Epithelial cell of prostate (primary cell): Measurements from ENCODE around the gene VAT1L.

Experiments used
- DNase-seq: peaks from one replicate; pipeline ENCODE4 v3.0.0-alpha.2; 2011; ENCODE audit warnings: low read depth, low spot score
- H3K27ac ChIP-seq: fragments of 450-650 bp; 2 replicates; pipeline ENCODE4 v1.5.1; 2017; ENCODE audit warnings: mild to moderate bottlenecking

The VAT1L gene

GRCh38 chr16:77827032-77827431 is 38.7 kb downstream of the VAT1L start:
- DNase-seq, result no peak
- H3K27ac ChIP-seq, result no peak overlapping the region

DNA sequence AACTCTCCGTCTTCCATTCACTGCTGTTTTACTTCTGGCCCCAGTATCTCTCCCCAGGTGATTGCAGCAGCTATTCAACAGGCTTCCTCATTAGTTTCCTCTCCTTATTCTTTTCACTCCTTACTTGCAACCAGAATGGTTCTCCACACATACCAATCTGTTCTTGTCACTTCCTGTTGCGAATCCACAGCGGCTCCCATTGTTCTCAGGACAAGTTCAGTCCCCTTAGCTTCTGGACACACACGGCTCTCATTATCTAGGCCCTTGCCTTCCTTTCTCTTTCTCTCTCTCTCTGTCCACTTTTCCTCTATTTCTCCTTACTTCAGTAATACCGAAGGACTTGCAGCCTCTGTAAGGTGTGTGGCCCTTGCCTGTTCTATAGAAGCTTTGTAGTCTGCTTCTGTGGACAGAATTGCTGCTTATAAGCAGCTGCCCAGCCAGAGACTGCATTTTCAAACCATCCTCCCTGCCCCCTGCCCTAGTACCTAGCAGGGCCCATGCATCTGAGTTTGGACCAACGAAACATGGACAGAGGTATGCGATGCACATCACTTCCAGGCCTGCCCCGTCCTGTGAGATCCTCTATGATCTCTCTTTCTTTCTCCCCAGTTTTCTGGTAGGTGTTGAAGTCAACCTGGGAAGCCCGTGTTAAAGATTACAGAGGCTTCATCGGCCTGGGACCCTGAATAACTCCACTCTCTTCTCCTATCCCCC is 45.7 kb downstream of the VAT1L start:
- peak; percentile 20 for DNase-seq
- H3K27ac ChIP-seq, result peak overlapping the region; percentile 81

DNA sequence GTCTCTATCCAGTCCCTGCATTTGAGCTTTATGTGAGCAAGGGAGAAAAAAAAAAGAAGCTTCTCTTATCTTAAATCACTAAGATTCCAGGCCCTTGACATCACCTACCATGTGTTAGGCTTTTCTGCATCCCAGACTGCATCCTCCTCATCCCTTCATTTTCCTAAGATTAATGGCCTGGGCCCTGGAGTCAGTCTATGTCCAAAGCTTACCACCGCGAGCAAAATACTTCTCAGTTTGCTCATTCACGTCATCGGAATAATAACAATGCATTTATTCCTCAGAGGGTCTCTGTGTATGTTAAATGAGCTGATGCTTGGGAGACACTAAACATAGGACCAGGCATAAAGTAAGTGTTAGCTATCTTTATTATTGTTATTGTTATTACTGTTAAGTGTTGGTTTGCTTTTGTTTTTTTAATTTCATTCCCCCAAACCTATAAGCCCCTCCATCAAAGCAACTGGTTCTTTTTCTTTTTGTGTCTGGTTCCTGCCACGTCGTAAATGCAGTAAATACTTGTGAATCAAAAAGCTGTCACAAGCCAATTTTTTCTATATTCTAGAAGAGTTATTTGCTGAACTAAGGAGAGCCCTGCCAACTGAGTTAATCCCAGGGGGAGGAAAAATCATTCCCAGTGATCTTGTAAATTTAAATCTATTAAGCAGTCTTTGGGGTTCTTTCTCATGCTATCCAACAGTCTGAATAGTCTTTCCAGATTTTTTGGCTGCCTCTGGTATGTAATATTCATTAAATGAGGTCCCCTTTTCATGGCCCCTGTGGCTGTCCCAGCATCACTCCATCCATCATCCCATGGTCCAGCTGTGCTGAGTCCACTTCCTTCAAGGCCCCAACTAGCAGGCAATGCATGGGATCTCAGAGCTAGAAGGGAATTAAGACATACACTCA is 46.5 kb downstream of the VAT1L start:
- no peak for DNase-seq
- H3K27ac ChIP-seq, result peak overlapping the region; percentile 81

DNA sequence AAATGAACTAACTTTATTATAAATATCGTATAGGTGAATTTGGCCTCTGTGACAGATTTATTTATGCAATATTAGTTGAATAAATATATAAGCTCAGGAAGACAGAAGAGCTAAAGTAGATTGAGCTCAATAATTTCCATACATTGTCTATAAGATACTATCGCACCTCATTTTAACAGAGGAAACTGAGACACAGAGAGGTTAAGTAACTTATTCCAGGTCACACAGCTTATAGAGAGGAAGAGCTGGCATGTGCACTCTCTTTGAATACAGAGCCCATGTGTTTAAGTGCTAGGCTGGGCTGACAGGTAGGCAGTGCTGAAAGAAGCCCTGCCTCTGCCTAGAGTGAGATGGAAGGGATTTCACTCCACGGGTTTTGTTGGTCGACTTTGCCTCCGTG is 48.4 kb downstream of the VAT1L start:
- no peak for DNase-seq
- H3K27ac ChIP-seq, result no peak overlapping the region

GRCh38 chr16:77838597-77839255 is 50.4 kb downstream of the VAT1L start:
- DNase-seq, result no peak
- H3K27ac ChIP-seq, result no peak overlapping the region

DNA sequence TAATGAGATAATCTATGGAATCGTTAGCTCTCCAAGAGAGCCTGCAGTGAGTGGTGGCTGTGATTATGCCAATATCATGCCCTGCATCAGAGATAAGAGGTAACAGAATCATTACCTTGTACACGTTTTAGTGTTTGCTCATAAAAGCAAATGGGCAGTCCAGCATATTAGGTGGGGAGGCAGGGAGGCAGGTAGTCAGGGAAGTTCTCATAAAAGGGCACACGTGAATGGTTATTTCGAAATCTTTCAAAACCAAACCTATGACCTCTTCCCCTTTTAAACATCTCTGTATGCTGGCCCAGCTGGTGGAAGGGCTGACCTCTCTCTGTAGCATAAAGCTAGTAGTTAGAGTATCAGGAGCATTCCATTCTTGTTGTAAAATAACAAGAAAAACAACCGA is 51.7 kb downstream of the VAT1L start:
- no peak overlapping the region for H3K27ac ChIP-seq
- DNase-seq, result no peak

DNA sequence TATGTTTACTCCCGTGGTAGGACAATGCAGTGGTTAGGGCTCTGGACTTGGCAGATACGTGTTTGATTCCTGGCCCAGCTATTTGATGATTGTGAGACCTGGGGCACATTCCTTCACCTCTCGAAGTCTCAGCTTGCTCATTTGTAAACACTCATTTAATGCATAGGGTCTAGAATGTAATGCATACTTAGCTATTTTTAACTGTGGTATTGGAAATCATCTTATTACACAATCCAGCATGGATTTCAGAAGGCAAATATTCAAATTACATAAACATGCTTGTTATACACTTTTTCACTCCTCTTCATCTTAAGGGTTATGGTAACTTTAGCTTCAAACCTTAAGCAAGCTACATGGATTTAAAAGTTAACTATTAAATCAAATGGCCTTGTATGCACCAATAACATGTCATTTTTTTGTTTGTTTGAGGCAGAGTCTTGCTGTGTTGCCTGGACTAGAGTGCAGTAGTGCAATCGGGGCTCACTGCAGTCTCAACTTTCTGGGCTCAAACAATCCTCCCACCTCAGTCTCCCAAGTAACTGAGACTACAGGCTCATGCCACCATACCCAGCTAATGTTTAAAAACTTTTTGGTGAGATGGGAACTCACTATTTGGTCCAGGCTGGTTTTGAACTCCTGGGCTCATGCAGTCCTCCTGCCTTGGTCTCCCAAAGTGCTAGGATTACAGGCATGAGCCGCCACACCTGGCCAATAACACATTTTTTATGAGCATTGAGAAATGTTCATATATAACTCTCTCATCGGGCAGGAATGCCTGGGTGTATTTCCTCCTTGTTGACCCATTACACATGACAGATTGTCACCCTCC is 52.5 kb downstream of the VAT1L start:
- H3K27ac ChIP-seq, result no peak overlapping the region
- no peak for DNase-seq

GRCh38 chr16:77841502-77841763 is 53.1 kb downstream of the VAT1L start:
- no peak for DNase-seq
- no peak overlapping the region for H3K27ac ChIP-seq

- no peak overlapping the region for H3K27ac ChIP-seq
- no peak for DNase-seq
Observed at GRCh38 chr16:77842468-77842867, 54.1 kb downstream of the VAT1L start.

DNA sequence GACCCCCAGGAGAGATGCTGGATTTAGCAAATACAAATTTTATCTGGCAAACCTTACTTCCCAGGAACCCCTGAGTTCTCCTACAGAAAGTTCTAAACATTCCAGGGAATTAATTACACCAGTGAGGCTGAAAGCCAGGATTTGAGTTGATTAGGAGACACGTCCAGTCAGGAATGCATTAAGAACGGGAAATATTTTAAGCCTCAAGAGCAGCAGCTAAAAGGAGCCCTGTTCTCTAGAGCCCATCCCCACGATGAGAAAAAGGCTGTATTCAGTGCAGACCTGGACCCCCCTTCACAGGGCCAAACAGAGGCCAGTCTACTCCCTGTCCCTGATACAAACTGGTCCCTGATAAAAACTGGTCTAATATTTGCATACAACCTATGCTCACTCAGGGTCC is 55.0 kb downstream of the VAT1L start:
- no peak overlapping the region for H3K27ac ChIP-seq
- no peak for DNase-seq

DNA sequence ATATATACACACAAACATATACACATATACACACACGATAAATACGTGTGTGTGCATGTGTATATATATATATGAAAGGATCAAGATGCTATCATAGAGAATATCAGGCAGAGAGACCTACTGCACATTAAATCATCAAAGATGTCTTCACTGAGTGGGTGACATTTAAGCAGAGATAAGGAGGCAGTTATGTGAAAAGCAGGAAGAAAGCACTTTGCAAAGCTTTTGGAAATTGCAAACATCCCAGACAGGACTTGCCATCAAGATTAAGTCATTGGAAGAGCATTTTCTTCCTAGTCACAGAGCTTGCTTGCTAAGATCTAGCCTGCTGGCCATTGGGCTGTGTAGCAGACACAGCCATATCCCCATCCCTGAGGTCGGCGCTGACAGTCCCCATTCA is 56.4 kb downstream of the VAT1L start:
- DNase-seq, result no peak
- H3K27ac ChIP-seq, result no peak overlapping the region

- no peak overlapping the region for H3K27ac ChIP-seq
- DNase-seq, result no peak
Observed at GRCh38 chr16:77849646-77850258, 61.4 kb downstream of the VAT1L start.

GRCh38 chr16:77850636-77851333 is 62.4 kb downstream of the VAT1L start:
- DNase-seq, result no peak
- no peak overlapping the region for H3K27ac ChIP-seq

DNA sequence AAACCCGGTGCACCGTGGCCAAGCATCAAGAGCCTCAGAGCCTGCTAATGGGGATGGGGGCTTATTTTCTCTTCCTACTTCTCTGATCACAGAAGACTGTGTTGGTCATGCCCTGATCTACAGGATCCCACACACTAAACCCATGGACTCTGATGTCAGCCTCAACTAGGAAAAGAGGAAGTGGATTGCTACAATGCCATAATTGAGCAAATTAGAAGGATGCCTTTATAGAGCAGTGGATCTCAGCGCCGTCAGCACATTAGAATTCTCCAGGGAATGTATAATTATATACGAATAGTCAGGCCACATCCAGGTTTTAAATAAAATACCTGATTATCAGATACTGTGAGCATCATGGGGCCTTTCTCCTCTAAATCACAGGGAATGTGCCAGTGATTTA is 64.8 kb downstream of the VAT1L start:
- no peak for DNase-seq

GRCh38 chr16:77856438-77857160 is 68.2 kb downstream of the VAT1L start:
- DNase-seq, result no peak
- no peak overlapping the region for H3K27ac ChIP-seq

More for the DNA sequence above, 64.8 kb downstream of the VAT1L start:
- H3K27ac ChIP-seq, result no peak overlapping the region

DNA sequence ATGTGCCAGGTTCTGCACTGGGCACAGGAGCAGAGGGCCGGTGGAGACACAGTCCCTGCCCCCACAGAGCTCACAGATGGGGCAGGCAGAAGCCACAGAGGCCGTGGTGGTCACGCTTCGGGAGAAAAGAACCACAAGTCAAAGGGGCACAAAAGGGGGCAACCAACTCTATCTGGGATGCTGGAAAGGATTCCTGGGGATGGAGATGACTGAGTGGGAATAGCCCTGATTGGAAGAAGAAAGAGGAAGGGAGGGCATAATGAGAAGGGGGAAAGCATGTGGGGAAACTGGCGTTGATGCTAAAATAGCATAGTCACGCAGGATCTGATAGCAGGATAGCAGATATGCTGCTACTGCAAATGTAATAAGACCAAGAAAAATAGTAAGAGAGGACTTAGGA is 69.7 kb downstream of the VAT1L start:
- no peak overlapping the region for H3K27ac ChIP-seq
- DNase-seq, result no peak

GRCh38 chr16:77859493-77860232 is 71.3 kb downstream of the VAT1L start:
- H3K27ac ChIP-seq, result no peak overlapping the region
- no peak for DNase-seq

- H3K27ac ChIP-seq, result no peak overlapping the region
- no peak for DNase-seq
Observed at GRCh38 chr16:77860953-77861352, 72.6 kb downstream of the VAT1L start.
